EH (cell line): ENCODE results near the gene PIGV.
"Not testable (repeated sequence)": the region's sequence is repeated elsewhere in the genome, so short reads cannot be mapped to it uniquely, and the experiment has no call there.

Source experiments
- DNase-seq: peaks from one replicate; pipeline ENCODE4 v3.0.0-alpha.2; 2015; ENCODE audit warnings: low read depth

Gene PIGV

DNA sequence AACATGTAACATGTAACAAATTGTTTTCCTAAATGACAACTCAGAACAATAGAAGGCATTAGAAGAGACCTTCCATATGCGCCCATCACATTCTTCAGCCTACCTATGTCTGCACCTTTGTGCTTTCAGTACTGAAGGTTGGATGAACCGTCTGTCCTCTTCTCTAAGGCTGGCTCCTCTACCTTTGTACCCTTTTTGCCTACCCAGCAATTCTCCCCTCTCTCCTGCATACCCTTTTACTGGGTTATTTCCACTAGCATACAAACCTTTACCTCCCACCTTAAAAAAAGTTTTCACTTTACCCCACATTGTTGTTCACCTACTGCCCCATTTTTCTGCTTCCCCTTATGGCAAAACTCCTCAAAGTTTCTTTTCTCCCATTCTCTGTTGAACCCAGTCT, 5.2 kb downstream of the PIGV start:
- DNase-seq = no peak

DNA sequence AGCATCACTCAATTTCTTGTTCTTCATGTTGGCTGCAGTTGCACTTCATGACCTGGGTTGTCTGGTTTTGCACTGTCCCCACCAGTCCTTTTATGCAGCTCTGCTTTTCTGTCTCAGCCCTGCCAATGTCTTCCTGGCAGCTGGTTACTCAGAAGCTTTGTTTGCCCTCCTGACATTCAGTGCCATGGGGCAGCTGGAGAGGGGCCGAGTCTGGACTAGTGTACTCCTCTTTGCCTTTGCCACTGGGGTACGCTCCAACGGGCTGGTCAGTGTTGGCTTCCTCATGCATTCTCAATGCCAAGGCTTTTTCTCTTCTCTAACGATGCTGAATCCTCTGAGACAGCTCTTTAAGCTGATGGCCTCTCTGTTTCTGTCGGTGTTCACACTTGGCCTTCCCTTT, 6.6 kb downstream of the PIGV start:
- DNase-seq = no peak

DNA sequence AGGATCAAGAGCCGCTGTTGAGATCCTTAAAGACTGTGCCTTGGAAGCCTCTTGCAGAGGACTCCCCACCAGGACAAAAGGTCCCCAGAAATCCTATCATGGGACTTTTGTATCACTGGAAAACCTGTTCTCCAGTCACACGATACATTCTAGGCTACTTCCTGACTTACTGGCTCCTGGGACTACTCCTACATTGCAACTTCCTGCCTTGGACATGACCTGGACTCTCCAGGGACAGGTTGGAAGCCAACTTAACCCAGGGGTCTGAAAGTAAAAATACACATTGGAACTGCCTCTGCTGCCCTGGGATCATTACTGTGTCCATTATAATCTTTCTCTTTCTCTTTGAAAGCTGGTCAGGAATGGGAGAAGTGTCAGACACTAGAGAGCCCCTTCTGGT, 9.9 kb downstream of the PIGV start:
- no peak for DNase-seq

DNA sequence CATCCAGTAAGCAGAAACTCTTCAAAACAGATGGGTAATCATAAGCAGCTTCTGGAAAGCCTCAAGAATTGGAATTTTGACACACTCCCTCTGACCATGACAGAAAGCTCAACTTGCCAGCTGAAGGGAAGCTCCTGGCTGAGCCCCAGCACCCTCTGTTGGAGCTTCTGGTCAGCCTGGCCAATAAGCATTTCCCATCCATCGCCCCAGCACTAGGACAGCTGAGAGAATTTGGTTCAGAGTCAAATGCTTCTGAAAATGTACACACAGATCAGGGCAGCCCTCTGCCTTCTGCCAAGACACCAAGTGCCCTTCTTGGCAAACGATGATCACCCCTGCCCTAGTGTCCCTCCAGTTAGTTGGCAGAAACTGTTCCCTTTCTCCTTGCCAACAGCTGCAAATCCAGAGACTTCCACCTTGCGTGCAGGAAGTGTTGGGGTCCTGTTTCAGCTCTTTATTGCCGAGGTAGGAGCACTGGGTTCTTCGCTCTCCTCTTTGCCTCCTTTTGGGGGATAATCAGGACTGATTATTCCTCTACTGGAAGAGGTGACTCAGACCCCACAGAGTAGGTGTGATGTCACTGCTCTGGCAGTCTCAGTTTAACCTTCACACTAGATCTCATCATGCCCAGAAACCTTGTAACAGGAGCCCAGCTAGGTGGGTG, 11.9 kb downstream of the PIGV start:
- DNase-seq = peak; percentile 83

DNA sequence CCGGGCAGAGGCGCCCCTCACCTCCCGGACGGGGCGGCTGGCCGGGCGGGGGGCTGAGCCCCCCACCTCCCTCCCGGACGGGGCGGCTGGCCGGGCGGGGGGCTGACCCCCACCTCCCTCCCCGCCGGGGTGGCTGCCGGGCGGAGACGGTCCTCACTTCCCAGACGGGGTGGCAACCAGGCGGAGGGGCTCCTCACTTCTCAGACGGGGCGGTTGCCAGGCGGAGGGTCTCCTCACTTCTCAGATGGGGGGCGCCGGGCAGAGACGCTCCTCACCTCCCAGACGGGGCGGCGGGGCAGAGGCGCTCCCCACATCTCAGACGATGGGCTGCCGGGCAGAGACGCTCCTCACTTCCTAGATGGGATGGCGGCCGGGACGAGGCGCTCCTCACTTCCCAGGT, 16.2 kb downstream of the PIGV start:
- DNase-seq = not testable (repeated sequence)

DNA sequence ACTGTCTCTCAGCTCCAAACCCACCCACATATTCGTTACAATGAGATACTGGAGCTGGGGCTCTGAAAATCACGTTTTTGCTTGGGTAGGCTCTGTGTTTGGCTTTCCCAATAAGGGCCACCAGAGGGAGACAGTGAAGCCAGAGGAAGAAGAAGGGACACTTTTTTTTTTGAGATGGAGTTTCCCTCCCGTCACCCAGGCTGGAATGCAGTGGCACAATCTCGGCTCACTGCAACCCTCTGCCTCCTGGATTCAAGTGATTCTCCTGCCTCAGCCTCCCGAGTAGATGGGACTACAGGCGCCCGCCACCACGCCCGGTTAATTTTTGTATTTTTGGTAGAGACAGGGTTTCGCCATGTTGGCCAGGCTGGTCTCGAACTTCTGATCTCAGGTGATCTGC, 22.4 kb downstream of the PIGV start:
- DNase-seq = peak; percentile 73

DNA sequence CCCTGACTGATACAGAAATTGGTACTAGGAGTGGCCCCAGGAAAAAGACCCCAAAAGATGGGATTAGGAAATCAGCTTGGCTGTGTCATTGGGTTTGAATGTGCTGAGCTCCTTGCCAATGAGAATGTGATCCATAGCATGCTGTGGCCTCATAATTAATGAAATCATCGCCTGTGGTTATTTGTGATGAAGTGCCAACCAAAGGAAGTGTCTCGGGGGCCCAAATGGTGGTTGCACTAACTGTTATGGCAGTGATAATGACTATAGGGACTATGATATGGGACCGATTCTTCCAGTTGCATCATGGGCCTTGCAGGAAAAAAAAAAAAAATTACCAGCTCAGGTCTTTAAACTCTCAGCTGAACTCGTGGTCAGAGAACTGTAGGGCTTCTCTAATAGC, 23.3 kb downstream of the PIGV start:
- DNase-seq = no peak

DNA sequence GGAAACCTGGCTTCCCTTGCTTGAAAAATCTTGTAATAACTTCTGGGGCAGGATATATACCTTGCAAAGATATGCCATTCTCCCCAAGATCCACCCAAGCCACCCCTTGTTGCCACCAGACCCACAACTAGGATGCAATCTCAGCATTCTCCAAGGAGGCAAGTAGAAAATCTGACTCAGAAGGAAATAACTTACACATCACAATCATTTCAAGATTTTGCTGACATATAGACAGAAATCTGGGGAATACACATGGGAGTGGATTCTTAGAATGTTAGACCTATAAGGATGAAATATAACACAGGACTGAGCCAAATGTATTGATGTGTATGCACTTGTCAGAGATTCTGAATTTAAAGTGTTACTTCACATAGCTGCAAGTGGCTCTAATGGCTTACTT, 24.0 kb downstream of the PIGV start:
- no peak for DNase-seq

DNA sequence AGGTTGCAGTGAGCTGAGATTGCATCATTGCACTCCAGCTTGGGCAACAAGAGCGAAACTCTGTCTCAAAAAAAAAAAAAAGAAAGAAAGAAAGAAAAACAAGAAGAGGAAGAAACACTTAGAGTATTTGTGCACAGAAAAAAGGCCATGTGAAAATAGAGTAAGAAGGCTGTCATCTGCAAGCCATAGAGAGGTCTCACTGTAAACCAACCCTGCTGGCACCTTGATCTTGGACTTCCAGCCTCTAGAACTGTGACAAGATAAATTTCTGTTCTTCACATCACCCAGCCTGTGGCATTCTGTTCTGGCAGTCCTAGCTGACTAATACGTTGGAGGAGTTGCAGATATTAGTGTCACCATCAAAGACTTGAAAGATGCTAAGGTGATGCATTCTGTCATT, 26.6 kb downstream of the PIGV start:
- no peak for DNase-seq

DNA sequence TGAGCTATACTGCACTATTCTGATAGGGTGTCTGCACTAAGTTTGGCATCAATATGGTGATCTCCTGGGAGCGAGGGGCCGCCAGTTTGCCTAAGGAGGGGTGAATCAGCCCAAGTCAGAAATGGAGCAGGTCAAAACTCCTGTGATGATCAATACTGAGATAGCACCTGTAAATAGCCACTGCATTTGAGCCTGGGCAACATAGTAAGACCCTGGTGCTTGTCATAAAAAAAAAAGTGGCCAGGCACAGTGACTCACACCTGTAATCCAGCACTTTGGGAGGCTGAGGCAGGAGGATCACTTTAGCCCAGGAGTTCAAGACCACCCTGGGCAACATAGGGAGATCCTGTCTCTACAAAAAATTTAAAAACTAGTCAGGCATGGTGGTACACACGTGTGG, 27.1 kb downstream of the PIGV start:
- DNase-seq = no peak

DNA sequence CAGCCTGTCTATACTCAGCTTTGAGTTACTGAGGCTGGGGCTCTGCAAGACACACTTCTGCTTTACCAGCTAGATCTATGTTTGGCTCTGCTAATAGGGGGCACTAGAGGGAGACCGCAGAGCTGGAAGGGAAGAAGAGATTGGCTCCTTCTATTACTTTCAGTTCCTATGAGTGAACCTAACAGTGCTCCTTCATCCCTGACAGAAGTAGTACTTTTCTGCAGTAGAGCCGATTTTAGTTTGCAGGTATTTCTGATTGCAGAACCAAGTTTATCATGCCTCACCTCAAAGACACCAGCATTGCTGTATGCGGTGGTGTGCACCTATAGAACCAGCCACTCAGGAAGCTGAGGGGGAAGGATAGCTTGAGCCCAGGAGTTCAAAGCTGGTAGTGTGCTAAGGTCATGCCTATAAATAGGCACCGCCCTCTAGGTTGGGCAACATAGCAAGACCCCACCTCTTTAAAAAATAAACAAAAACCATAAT, 33.1 kb downstream of the PIGV start:
- no peak for DNase-seq

DNA sequence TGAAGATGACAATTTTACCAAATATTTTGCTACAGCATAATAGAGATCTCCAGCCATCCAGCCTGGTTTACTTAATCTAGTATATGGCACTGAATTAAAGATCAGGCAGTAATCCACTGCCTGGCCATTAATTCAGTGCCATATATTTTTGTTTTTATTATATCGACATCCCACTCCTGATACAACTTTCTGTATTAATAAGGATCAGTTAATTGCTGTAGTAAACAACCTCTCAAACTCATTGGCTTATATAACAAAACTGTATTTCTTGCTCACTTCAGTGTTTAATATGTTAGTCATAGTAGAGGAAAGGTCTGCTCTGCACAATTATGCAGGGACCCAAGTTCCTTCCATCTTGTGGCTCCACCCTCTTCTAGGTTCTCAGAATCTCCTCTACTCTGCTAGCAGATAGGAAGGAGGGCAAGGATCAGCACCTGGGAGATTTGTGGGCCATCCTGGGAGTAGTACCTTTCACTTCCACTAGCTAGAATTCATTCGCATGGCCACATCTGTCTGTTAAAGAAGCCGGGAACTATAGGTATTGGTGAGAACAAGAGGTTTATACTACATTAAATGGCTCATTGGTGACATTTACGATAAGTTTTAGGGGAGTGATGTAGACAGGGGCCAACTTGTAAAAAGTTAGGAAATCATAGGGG, 35.1 kb downstream of the PIGV start:
- DNase-seq = no peak

DNA sequence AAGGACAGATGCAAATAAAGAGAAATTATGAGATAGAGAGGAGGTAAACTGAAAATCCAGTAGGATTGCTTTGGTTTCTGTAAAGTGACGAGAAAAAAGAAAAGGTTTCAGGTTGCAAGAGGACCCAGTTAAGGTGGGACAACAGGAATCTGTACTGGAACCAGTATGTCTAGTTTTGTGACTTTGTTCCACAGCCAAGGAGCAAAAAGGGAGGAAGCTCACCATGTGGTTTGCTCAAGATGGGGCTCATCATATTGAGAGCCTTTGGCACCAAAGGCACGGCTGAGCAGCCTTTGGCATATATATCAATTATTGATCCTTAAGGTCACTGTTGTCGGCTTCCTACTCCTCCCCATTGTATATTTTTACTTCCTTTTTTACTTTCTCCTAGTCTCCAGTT, 37.0 kb downstream of the PIGV start:
- no peak for DNase-seq

DNA sequence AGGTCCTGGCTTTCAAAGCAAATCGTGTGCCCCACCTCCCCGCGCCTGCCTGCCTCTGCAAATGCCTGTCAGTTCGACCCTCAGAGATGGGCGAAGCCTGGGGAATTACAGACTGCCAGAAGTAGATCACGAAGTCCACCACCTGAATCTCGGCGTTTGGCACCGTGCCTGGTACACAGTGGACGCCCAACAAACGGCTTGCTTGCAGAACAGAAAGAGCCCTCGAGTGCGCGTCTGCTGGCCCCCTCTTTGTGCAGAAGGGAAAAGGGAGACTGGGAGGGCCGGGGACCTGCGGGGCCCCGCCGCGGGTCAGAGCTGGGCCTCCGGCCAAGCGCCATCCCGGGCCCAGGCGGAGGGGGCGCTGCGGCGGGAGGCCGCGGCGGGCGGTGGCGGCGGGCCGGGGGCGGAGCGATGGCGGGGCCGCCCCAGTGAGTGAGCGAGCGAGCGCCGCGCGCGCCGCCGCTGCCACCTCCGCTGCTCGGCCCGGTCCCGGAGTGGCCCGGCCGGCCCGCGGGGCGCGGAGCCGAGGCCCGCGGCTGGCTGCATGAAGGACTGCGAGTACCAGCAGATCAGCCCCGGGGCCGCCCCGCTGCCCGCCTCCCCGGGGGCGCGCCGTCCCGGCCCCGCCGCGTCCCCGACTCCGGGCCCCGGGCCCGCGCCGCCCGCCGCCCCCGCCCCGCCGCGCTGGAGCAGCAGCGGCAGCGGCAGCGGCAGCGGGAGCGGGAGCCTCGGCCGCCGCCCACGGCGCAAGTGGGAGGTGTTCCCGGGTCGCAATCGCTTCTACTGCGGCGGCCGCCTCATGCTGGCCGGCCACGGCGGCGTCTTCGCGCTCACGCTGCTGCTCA, 38.7 kb downstream of the PIGV start, which contains the start of gene ZDHHC18:
Gene ZDHHC18, plus strand, starts transcription at position 428 of the 845 bp plus-strand sequence. Its CDS starts 117 bp downstream, at position 545.
- peak; percentile 66 for DNase-seq

DNA sequence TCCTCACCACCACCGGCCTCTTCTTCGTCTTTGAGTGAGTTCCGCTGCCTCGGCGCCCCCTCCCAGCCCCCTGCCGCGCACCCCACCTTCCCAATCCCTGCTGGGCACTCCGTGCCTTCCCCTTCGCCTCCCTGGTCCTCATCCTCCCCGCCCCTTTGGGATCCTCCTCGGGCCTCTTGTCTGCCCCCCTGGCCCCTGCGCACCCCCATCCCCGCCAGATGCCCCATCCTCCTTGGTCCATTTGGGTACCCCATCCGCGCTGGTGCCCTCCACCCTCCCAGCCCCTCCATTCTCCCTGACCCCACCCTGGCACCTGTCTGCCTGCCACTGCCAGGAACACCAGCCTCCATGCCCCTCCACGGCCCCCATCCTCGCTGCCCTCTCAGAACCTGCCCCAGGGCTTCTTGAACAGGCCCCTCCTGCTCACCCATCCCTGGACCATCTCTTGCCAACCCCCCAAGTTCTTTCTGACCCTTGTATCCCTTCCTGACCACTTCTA, 39.4 kb downstream of the PIGV start:
- DNase-seq = no peak

DNA sequence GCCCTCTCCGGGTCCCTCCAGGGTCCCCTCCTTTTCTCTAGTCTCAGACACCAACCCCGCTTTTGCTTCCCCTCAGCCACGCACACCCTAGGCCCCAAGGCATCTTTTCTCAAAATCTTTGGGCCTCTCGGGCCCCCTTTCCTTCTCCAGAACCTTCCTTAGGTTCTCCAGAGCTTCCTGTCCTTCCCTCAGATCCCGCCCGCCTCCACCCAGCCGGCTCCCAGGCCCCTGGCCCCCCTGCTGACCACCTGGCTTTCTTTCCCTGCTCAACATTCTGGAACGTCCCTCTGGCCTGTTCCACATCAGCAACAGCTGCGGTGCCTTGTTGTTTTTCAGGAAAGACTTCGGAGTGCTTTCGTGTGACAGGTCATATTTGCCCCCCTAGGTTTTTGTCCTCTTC, 39.9 kb downstream of the PIGV start:
- no peak for DNase-seq

DNA sequence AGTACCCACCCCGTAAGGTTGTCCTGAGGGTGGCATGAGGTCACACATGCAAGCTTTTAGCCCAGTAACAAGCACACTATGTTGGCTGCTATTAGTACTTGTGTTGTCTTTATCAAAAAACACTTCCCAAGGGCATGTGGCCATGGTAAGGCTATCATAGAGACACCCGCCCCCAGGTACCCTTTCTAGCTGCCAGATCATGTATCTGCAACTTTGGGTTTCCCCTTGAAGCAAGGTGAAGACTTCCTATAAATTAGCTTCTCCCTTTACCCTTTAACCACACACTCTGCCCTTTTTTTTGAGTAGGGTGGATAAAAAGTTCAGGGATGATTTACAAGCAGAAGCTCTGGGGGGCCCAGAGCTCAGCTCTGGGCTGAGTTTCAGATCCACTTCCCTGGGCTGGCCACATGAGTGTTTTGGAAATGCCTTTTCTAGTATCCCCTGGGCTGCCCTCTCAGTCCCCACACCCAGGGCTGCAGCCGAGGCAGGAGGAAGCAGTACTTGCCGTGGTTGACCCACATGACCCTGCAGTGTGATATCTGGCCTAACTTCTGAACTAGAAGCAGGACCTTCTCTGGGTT, 40.8 kb downstream of the PIGV start:
- no peak for DNase-seq

DNA sequence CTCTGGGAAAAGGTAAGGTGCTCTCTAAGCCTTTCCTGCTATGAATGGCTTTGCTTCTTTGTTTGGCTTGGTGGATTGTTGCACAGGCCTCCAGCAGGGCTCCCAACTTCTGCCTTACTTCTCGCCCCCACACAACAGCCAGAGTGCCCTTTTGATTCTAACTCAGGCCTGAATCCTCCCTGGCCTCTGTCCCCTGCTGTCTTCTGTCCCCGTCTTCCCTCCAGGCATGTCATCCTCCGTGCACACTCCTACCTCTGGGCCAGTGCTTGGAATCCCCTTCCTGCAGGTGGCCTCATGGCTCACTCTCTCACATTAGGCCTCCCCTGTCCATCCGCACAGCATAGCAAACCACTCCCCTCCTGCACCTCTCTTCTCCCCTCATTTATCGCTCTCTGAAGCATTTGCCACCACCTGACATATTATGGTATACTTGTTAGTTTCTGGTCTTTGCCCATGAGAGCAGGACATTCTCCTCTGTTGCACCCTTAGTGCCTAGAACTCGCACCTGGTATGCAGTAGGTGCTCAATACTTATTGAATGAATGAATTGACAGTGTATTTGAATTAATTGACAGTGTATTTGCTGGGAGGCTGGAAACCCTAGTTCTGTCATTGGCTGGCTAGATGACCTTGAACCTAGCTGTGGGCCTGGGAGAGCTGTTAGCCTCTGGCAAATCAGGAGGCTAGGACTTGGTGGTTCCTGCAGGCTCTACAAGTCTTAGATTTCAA, 41.6 kb downstream of the PIGV start:
- DNase-seq = no peak

DNA sequence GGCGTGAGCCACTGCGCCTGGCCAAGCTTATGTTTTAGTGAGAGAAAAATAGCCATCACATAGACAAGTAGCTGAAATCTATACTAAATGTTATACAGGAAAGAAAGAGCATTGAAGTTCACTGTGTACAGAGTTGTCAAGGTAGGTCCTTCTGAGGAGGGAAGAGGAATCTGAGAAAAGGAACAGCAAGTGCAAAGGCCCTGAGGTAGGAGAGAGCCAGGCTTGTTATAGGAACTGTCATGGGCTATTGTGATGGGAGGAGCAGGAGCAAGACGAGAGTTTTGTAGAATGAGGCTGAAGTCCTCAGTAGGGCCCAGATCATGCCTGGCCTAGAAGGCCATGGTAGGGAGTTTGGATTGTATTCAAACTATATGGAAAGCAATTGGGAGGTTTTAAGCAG, 43.3 kb downstream of the PIGV start:
- no peak for DNase-seq

DNA sequence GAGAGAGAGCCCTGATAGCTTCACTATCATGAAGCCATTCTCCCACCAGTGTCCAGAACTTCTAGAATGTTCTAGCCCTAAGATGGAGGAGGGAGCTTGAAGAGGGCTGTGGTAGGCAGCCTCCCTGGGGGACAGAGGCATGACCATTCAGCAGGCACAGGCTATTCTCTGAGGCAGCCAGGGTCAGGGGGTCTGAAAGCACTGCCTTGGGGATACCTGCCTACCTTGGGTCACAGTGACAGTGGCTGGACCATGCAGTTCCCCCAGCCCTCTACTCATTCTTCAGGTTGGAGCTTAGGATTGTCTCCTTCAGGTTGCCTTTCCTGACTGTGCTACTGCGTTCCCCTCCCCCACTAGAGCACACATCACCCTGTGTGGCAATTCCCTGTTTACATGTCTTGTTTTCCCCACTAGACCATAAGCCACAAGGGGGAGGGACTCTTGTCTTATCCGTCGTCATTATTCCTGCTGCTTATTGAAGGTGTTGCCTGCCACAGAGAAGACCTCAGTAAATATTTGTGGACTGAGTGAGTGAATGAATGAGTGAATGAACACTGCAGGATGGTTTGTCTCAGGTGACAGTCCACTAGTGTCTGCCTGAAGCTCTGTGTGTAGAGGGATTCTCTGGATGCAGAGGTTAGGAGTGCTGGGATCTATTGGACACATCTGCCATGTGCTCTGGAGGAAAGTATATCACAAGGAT, 43.9 kb downstream of the PIGV start:
- DNase-seq = no peak
